DOHH2 (cell line): ENCODE measurements around the gene SEMA6A.

Experiments used
- H3F3A ChIP-seq: fragments of 200-600 bp; sonication (generic), shearing (Covaris generic); 2 replicates; pipeline ENCODE4 v1.6.0; 2016; ENCODE audit warnings: antibody characterized with exemption, mild to moderate bottlenecking; ENCODE audit not compliant: control insufficient read depth, insufficient read depth
- H3K27ac ChIP-seq: fragments of 200-600 bp; sonication (generic); 2 replicates; pipeline ENCODE4 v1.5.1; 2014; ENCODE audit warnings: low read depth, mild to moderate bottlenecking, low read length, moderate library complexity
- H3K27me3 ChIP-seq: fragments of 200-600 bp; sonication (generic); 2 replicates; pipeline ENCODE4 v1.6.1; 2014; ENCODE audit warnings: mild to moderate bottlenecking, low read length, mixed read lengths; ENCODE audit not compliant: control insufficient read depth
- H3K36me3 ChIP-seq: fragments of 200-600 bp; sonication (generic); 2 replicates; pipeline ENCODE4 v1.6.1; 2014; ENCODE audit warnings: mild to moderate bottlenecking, low read length, moderate library complexity, mixed read lengths; ENCODE audit not compliant: control insufficient read depth
- H3K4me1 ChIP-seq: fragments of 200-600 bp; sonication (generic); 2 replicates; pipeline ENCODE4 v1.6.1; 2014; ENCODE audit warnings: mild to moderate bottlenecking, low read length, mixed read lengths; ENCODE audit not compliant: control insufficient read depth
- H3K4me2 ChIP-seq: fragments of 200-600 bp; sonication (generic); 2 replicates; pipeline ENCODE4 v1.6.0; 2014; ENCODE audit warnings: mild to moderate bottlenecking, low read length, moderate library complexity
- H3K4me3 ChIP-seq: fragments of 200-600 bp; sonication (generic); 2 replicates; pipeline ENCODE4 v1.5.1; 2014; ENCODE audit warnings: mild to moderate bottlenecking, low read length, mixed read lengths
- H3K79me2 ChIP-seq: fragments of 200-600 bp; sonication (generic); 2 replicates; pipeline ENCODE4 v1.6.1; 2014; ENCODE audit warnings: mild to moderate bottlenecking, low read length, mixed read lengths; ENCODE audit not compliant: control insufficient read depth
- H3K9me2 ChIP-seq: fragments of 200-600 bp; sonication (generic); replicated peaks from 2 replicates; pipeline ENCODE4 v1.6.1; 2014; ENCODE audit warnings: mild to moderate bottlenecking, low read length, mixed read lengths; ENCODE audit not compliant: control insufficient read depth
- H3K9me3 ChIP-seq: fragments of 200-600 bp; sonication (generic); 2 replicates; pipeline ENCODE4 v1.6.1; 2014; ENCODE audit warnings: antibody characterized with exemption, low read length, mixed read lengths; ENCODE audit not compliant: control insufficient read depth, insufficient read depth
- H4K20me1 ChIP-seq: fragments of 200-600 bp; sonication (generic); 2 replicates; pipeline ENCODE4 v1.6.0; 2014; ENCODE audit warnings: low read depth, mild to moderate bottlenecking, antibody characterized with exemption, low read length, moderate library complexity; ENCODE audit not compliant: control insufficient read depth, insufficient read depth
- EZH2phosphoT487 ChIP-seq: fragments of 200-600 bp; sonication (generic); IDR thresholded peaks from 2 replicates; pipeline ENCODE4 v1.6.1; 2017; ENCODE audit warnings: borderline replicate concordance, mild to moderate bottlenecking, antibody characterized with exemption, low read length, moderate library complexity, mixed read lengths
- TF ChIP-seq, protein P1 (sequence below): fragments of 200-600 bp; sonication (generic); IDR thresholded peaks from one replicate; pipeline ENCODE4 v1.5.1; 2014; ENCODE audit warnings: antibody characterized with exemption, mild to moderate bottlenecking, low read depth, low read length; ENCODE audit not compliant: poor library complexity, severe bottlenecking

Gene SEMA6A

DNA sequence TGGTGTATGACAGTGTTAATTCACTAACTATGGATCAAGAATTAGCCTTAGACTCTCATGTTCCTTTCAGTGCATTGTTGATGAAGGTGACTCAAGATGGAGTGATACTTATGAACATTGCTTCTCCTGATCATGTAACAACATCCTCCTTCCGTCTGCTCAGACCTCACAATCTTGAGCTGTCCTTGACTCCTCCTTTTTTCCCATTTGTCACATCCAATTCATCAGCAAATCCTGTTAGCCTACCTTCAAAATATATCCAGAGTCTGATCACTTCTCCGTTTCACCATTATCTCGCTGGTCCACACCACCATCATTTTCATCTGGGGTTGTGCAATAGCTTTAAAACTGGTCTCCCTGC lies 9.2 kb upstream of the SEMA6A start:
- Histone ChIP-seq H3F3A (no peaks in the 10 kb centered on the region), H3K27ac (no peak overlapping the region), H3K4me3 (no peak overlapping the region), H3K27me3 (no peaks in the 10 kb centered on the region), H3K9me2 (no peaks in the 10 kb centered on the region), H3K4me2 (no peak overlapping the region), H4K20me1 (no peaks in the 10 kb centered on the region), H3K4me1 (no peaks in the 10 kb centered on the region), H3K36me3 (no peaks in the 10 kb centered on the region), H3K9me3 (no peaks in the 10 kb centered on the region), H3K79me2 (no peaks in the 10 kb centered on the region)
- no peak for TF ChIP-seq EZH2phosphoT487
- TF ChIP-seq, protein P1, sequence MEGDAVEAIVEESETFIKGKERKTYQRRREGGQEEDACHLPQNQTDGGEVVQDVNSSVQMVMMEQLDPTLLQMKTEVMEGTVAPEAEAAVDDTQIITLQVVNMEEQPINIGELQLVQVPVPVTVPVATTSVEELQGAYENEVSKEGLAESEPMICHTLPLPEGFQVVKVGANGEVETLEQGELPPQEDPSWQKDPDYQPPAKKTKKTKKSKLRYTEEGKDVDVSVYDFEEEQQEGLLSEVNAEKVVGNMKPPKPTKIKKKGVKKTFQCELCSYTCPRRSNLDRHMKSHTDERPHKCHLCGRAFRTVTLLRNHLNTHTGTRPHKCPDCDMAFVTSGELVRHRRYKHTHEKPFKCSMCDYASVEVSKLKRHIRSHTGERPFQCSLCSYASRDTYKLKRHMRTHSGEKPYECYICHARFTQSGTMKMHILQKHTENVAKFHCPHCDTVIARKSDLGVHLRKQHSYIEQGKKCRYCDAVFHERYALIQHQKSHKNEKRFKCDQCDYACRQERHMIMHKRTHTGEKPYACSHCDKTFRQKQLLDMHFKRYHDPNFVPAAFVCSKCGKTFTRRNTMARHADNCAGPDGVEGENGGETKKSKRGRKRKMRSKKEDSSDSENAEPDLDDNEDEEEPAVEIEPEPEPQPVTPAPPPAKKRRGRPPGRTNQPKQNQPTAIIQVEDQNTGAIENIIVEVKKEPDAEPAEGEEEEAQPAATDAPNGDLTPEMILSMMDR = no peak

DNA sequence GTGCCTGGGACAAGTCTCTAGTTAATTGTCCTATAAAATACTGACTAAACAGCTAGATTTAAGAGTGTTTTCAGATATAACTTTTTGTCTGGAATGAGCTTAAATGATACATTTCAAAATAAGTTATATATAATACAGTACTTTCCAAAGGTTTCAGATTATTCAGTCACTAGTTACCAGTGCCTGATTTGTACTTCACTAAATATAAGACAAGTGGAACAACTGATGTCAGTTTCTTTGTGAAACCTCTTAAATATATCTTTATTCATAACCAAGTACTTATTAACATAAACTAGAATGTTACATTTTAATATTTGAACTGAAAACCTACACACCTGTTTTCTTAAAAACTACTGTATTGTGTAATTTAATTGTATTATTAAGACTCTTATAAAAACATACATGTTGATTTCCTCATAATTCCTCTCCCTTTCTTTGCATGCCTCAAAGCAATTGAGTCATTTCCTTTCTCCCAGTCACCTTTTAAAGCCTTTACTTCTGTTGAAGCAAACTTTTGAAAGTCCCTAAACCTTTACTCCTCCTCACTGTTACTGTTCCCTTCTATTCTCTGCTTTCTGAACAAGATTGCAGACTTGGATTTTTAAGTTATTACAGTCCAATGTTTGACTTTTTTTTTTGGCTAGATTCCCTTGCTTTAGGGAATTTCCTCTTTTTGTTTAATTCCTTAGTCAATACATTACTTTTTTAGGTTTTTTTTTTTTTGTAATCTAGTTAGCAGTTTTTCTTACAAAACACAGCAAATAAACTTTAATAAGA lies 8.7 kb upstream of the SEMA6A start:
- no peak overlapping the region for H3K27ac ChIP-seq
- H3K4me3 ChIP-seq = no peak overlapping the region
- no peaks in the 10 kb centered on the region for H3K9me3 ChIP-seq
- TF ChIP-seq EZH2phosphoT487 = no peak
- TF ChIP-seq, protein P1 = no peak
- no peaks in the 10 kb centered on the region for H3K4me1 ChIP-seq
- no peaks in the 10 kb centered on the region for H3K79me2 ChIP-seq
- H3F3A ChIP-seq = no peaks in the 10 kb centered on the region
- H3K27me3 ChIP-seq = no peaks in the 10 kb centered on the region
- no peak overlapping the region for H3K4me2 ChIP-seq
- no peaks in the 10 kb centered on the region for H3K36me3 ChIP-seq
- H3K9me2 ChIP-seq = no peaks in the 10 kb centered on the region
- H4K20me1 ChIP-seq = no peaks in the 10 kb centered on the region

DNA sequence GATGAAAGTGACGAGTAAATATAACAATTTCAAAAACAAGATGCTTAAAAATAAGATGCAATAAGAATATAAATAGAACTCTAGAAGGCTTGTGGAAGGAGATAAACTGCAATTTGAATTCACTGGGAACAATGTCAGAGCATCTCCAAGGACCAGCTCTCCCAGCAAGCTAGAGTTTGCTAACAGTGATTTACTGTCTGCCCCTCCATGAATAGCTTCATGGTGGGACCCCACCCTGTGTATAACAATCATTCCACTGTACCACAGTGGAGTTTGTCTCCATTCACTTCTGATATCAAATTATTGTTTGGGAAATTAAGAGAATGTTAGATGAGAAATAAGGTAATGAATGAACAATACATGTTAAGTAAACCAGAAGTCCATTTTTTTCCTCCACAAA lies 7.3 kb upstream of the SEMA6A start:
- H3K27ac ChIP-seq = no peak overlapping the region
- no peaks in the 10 kb centered on the region for H4K20me1 ChIP-seq
- H3K4me3 ChIP-seq = no peak overlapping the region
- peaks cover 6% of the 10 kb centered on the region for H3K4me1 ChIP-seq
- peaks cover 4% of the 10 kb centered on the region; the same call in 1 of the 2 replicates for H3K27me3 ChIP-seq
- H3K9me2 ChIP-seq = no peaks in the 10 kb centered on the region
- no peak overlapping the region for H3K4me2 ChIP-seq
- H3K79me2 ChIP-seq = no peaks in the 10 kb centered on the region
- no peaks in the 10 kb centered on the region for H3K36me3 ChIP-seq
- no peaks in the 10 kb centered on the region for H3F3A ChIP-seq
- no peak for TF ChIP-seq EZH2phosphoT487
- TF ChIP-seq, protein P1 = no peak
- H3K9me3 ChIP-seq = no peaks in the 10 kb centered on the region
